HG03432 (cell line): Measurements from ENCODE around the gene TRRAP.
A peak's percentile ranks its signal among the peaks of the same experiment; 100 is the strongest.
"Not testable (repeated sequence)": the region's sequence is repeated elsewhere in the genome, so short reads cannot be mapped to it uniquely, and the experiment has no call there.

ENCODE experiments used
- ATAC-seq: cut with Tn5 transposase; IDR thresholded peaks from one replicate; pipeline ENCODE4 v1.9.1; 2021; ENCODE audit warnings: mild to moderate bottlenecking, moderate library complexity; ENCODE audit not compliant: unreplicated experiment

Gene TRRAP

DNA sequence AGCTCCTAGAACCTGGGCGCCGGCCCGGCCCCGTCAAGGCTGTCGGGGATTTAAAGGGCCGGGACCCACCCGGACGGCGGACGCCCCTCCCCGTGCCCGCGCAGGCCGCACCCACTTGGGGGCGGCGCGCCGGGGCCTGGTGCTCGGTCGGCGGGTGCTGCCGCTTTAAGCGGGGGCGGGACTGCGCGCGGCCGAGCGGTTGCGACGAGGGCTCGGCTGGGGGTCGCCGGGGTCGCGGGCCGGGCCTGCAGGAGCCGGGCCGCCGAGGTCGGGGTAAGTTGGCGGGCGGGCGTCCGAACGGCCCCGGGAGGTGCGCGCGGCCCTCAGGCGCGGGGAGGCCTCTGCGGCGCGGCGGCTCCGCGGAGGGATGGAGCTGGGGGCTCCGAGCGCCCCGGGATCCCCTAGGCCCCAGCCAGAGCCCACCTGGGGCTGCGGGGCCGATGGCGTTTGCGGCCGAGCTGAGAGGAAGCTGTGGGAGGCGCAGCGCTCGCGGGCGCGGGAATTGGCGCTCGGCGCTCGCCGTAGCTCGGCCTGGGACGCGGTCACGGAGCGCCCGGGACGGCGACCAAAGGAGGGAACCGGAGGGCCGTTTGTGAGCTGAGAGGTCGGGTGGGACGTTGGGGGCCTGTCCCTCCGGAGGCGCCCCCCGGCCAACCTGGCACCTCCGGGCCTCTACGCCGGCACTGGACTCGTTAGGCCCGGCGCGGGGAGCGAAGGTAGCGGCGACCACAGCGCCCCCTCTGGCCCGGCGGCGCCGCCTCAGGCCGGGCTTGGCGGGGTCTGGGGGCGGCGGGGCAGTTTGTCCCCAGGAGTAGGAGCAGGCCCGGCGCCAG lies at the start of gene TRRAP:
TSS of gene TRRAP (plus strand) at position 168 of the 833 bp plus-strand sequence. CDS start 2,619 bp downstream, outside the sequence.
- peak; percentile 79 for ATAC-seq

GRCh38 chr7:98830972-98831548 lies 47.3 kb upstream of the TRRAP start:
- no peak for ATAC-seq

DNA sequence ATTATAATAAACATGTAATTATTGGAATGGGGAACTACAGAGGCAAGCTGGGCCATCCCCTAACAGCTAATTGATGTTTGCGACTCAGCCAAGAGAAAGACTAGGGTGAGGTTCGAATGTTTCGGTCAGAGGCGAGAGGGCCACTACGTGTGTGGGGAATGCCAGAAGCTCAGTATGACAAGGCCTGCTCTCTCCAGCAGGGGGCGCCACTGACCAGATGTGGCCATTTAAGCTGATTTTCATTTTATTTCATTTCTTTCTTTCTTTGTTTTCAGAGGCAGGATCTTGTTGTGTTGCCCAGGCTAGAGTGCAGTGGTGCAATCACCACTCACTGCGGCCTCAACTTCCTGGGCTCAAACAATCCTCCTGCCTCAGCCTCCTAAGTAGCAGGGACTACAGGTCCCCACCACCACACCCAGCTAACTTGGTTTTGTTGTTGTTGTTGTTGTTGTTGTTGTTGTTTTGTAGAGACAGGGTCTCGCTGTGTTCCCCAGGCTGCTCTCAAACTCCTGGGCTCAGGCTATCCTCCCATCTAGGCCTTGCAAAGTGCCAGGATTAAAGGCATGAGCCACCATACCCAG lies 46.6 kb upstream of the TRRAP start:
- ATAC-seq, result no peak

DNA sequence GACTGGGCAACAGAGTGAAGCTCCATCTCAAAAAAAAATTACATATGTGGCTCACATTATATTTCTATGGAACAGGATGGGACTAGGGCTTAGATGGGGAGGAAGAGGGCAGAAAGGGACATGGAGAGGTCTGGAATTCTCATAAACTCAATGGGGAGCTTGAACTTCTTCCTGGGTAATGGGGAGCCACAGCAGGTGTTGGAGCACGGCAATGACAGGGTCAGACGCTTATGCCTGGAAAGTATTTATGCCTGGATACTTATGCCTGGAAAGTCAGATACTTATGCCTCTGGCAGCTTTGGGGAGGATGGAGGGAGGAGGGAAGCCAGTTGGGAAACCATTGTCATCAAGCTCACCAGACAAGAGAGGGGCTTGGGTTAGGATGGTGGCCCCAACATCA lies 45.3 kb upstream of the TRRAP start:
- no peak for ATAC-seq

DNA sequence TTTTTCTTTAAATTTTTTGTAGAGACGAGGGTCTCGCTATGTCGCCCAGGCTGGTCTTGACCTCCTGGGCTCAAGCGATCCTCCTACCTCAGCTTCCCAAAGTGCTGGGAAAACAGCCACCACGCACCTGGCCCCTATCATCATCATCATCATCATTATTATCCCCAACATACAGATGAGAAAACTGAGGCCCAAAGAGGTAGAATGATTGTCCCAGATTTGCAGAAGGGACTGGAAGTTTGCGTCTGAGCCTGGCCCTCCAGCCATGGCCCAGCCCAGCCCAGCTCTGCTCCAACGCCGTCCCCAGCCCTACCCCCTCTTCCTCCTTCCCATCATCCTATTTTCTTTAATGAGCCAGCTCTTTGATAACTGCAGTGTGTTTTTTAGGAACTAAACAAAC lies 43.4 kb upstream of the TRRAP start:
- no peak for ATAC-seq

GRCh38 chr7:98836811-98837629 lies 41.3 kb upstream of the TRRAP start:
- ATAC-seq, result no peak

GRCh38 chr7:98837630-98837972 lies 40.7 kb upstream of the TRRAP start:
- ATAC-seq, result no peak

GRCh38 chr7:98840096-98840495 lies 38.2 kb upstream of the TRRAP start:
- no peak for ATAC-seq

GRCh38 chr7:98840722-98841121 lies 37.6 kb upstream of the TRRAP start:
- no peak for ATAC-seq

- ATAC-seq, result no peak
Measured at GRCh38 chr7:98841179-98841997, 36.9 kb upstream of the TRRAP start.

DNA sequence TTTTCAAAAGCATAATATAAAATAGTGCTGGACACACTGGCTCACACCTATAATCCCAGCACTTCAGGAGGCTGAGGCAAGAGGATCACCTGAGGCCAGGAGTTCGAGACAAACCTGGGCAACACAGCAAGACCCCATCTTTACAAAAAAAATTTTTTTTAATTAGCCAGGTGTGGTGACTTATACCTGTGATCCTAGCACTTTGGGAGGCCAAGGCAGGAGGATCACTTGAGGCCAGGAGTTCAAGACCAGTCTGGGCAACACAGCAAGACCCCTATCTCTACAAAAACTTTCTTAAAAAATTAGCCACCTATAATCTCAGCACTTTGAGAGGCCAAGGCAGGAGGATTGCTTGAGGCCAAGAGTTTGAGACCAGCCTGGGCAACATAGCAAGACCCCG lies 35.8 kb upstream of the TRRAP start:
- ATAC-seq, result not testable (repeated sequence)

GRCh38 chr7:98848918-98849317 lies 29.4 kb upstream of the TRRAP start:
- no peak for ATAC-seq

- no peak for ATAC-seq
Measured at GRCh38 chr7:98852826-98853225, 25.5 kb upstream of the TRRAP start.

DNA sequence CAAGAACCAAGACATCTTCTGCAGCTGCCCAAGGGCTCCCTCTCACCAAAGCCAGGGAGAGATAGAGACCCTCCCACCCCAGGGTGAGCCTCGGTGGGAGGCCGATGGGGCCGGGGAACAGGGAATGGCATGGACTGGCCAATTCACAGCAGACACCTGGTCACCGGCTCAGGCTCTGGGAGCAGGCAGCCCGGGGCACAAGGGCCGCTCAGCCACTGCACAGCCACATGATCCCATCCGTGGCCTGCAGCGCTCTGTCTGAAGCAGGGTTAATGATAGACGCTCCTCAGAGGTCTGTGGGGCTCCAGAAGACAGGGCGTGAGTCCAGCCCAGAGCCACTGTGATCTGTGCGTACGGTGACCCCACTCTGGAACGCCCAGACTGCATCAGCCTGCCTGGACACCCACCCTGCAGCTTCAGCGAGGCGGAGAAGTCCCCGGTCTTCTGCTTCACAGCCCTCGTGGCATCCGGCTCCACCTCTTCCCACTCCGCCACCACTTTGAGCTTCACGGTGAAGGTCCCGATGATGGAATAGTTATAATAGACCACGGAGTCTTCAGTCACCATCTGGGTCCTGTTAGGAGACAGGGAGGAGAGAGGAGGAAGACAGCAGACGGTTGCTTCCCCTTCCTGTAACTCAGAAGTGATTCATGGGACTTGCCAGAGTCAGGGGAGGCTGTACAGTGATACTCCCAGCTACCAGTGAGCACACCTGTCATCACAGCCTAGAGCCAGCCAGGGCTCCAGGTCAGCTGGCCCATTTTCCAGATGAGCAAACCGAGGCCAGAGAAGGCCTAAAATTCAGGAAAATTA lies 22.5 kb upstream of the TRRAP start:
- no peak for ATAC-seq

DNA sequence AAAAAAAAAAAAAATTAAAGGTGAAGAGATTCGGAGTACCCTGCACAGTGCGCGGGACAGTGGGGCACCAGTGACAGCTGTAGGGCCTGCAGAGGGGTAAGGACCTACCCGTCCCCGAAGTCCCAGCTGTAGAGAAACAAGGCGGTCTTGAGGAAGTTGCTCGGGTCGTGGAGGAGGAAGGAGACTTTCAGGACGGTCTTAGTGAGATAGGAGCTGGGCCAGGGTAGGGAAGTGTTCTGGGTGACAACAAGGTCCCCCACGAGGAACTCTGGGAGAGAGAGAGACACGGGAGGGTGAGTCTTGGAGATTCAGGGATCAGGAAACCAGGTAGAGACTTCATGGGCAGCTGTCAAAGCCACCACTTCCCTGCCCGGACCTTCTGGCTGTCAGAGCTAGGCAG lies 18.3 kb upstream of the TRRAP start:
- no peak for ATAC-seq

- no peak for ATAC-seq
Measured at GRCh38 chr7:98862203-98862602, 16.1 kb upstream of the TRRAP start.

DNA sequence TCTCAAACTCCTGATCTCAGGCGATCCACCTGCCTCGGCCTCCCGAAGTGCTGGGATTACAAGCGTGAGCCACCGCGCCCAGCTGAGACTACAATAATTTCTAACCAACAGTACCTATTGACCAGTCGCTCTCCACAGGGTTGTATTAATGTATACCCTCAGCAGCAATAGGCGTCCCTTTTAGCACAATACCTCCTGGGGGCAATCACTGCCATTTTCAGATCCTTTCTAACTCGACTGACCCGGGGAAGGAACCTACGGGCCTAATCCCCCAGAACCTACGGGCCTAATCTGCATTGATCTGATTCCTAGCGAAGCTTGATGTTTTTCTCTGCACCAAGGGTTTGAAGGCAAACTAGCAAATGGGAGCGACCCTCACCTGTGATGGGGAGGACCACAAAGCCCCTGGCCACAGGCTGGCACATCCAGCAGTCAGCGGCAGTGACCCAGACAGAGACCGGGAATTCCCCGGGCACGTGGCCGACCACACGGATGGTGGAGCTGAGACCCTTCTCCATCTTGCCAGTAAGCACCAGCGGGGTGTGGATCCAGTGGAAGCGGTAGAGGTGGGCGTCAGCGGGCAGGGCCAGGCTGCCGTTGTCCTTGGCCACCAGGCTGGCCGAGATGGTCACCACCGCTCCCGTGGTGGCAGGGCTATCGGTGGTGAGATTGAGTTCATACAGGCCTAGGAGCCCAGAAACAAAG lies 15.5 kb upstream of the TRRAP start:
- ATAC-seq, result no peak

- no peak for ATAC-seq
Measured at GRCh38 chr7:98863601-98864000, 14.7 kb upstream of the TRRAP start.
